Testis (tissue), 2 donors: ENCODE data around the gene SUFU.

Experiments
- CTCF ChIP-seq, 3 experiments: fragments of 450-650 bp in 2 of 3; fragments of 200-600 bp in 1 of 3; sonication (generic) in 1 of 3; IDR thresholded peaks; one replicate each; pipeline ENCODE4 v1.5.1; 2016 to 2019; ENCODE audit warnings: antibody characterized with exemption in 3 of 3, mild to moderate bottlenecking in 2 of 3, moderate library complexity in 1 of 3
- POLR2A ChIP-seq: fragments of 450-650 bp; IDR thresholded peaks from one replicate; pipeline ENCODE4 v1.6.1; 2017; ENCODE audit warnings: antibody characterized with exemption, mild to moderate bottlenecking, moderate library complexity

GRCh38 chr10:102661658-102662028 lies 157.9 kb downstream of the SUFU start:
- no peak for TF ChIP-seq CTCF (IDR thresholded peaks at IDR 0.05)
- no peak for TF ChIP-seq POLR2A
